NT2/D1 (cell line): Measurements from ENCODE around the gene FIG4.
"Not testable (repeated sequence)": the region's sequence is repeated elsewhere in the genome, so short reads cannot be mapped to it uniquely, and the experiment has no call there.

Source experiments
- DNase-seq: peaks from one replicate; pipeline ENCODE4 v3.0.0-alpha.2; 2011; ENCODE audit warnings: low read depth, low spot score
- H3K27me3 ChIP-seq: 2 replicates; pipeline ENCODE4 v1.6.0; 2011; ENCODE audit warnings: mild to moderate bottlenecking; ENCODE audit not compliant: insufficient read length, insufficient read depth
- H3K36me3 ChIP-seq: 2 replicates; pipeline ENCODE4 v1.6.1; 2011; ENCODE audit warnings: mild to moderate bottlenecking, low read length, mixed read lengths; ENCODE audit not compliant: insufficient read depth, insufficient read length
- H3K4me1 ChIP-seq: 2 replicates; pipeline ENCODE4 v1.5.1; 2011; ENCODE audit not compliant: insufficient read depth, insufficient read length
- H3K4me3 ChIP-seq: 2 replicates; pipeline ENCODE4 v1.5.1; 2011; ENCODE audit warnings: low read depth; ENCODE audit not compliant: insufficient read length
- H3K9ac ChIP-seq: 2 replicates; pipeline ENCODE4 v1.6.0; 2011; ENCODE audit warnings: low read depth; ENCODE audit not compliant: insufficient read length
- H3K9me3 ChIP-seq: 2 replicates; pipeline ENCODE4 v1.5.1; 2011; ENCODE audit warnings: mild to moderate bottlenecking, low read length; ENCODE audit not compliant: insufficient read depth
- SUZ12 ChIP-seq: IDR thresholded peaks from 2 replicates; pipeline ENCODE4 v1.6.1; 2011; ENCODE audit not compliant: insufficient read length, insufficient read depth; ENCODE audit errors: extremely low read depth
- YY1 ChIP-seq: IDR thresholded peaks from 2 replicates; pipeline ENCODE4 v1.6.1; 2011; ENCODE audit not compliant: insufficient read length, insufficient read depth
- ZNF274 ChIP-seq: IDR thresholded peaks from 2 replicates; pipeline ENCODE4 v1.6.1; 2011; ENCODE audit warnings: mild to moderate bottlenecking, low read depth, low read length

FIG4 gene

DNA sequence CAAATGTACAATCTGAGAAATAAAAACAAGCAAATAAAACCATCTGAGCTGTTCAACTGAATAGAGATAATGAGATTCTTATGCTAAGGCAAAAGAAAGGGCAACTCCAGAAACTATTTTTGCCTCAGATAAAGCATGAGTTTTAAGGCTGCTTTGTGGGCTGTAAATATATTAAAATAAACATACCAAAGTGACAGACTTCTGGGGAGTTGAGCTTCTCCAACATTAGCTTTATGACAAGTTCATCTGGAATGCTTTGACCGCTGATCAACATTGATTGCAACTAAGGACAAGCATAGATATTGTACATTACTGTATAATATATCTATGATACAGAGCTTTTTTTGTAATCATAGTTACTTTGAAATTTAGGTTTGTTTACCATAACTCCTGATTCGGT is 19.4 kb upstream of the FIG4 start:
- H3K9ac ChIP-seq, result no peak overlapping the region
- H3K4me3 ChIP-seq, result no peak overlapping the region
- H3K27me3 ChIP-seq, result no peaks in the 10 kb centered on the region
- no peak for DNase-seq
- TF ChIP-seq ZNF274 (no peak), YY1 (no peak), SUZ12 (no peak)
- H3K36me3 ChIP-seq, result no peaks in the 10 kb centered on the region
- H3K4me1 ChIP-seq, result no peaks in the 10 kb centered on the region
- no peaks in the 10 kb centered on the region for H3K9me3 ChIP-seq

GRCh38 chr6:109672175-109672574 is 18.9 kb upstream of the FIG4 start:
- H3K9me3 ChIP-seq, result no peaks in the 10 kb centered on the region
- no peaks in the 10 kb centered on the region for H3K27me3 ChIP-seq
- no peaks in the 10 kb centered on the region for H3K4me1 ChIP-seq
- no peak overlapping the region for H3K4me3 ChIP-seq
- no peak overlapping the region for H3K9ac ChIP-seq
- TF ChIP-seq SUZ12 (no peak), YY1 (no peak), ZNF274 (no peak)
- DNase-seq, result no peak
- no peaks in the 10 kb centered on the region for H3K36me3 ChIP-seq

DNA sequence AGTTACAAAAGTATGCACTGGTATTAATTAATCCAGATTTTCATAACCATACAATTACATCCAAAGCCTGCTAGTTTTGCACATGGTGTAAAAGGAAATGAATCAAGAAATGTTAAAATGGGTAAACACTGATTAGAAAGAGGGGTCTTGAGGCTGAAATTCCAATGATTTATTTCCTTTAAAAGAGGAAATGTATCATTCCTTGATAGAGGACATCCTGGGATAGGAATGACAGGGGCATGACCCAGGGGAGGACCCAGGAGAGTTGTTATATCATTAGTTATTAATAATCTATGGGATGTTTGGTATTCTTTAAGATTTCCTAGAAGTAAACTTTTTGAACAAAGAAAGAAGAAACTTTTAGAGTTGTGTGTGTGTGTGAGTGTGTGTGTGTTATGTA is 18.3 kb upstream of the FIG4 start:
- H3K27me3 ChIP-seq, result no peaks in the 10 kb centered on the region
- H3K4me1 ChIP-seq, result no peaks in the 10 kb centered on the region
- TF ChIP-seq ZNF274, result no peak
- no peak for TF ChIP-seq SUZ12
- no peak for TF ChIP-seq YY1
- H3K9ac ChIP-seq, result no peak overlapping the region
- H3K9me3 ChIP-seq, result no peaks in the 10 kb centered on the region
- DNase-seq, result no peak
- no peaks in the 10 kb centered on the region for H3K36me3 ChIP-seq
- no peak overlapping the region for H3K4me3 ChIP-seq

DNA sequence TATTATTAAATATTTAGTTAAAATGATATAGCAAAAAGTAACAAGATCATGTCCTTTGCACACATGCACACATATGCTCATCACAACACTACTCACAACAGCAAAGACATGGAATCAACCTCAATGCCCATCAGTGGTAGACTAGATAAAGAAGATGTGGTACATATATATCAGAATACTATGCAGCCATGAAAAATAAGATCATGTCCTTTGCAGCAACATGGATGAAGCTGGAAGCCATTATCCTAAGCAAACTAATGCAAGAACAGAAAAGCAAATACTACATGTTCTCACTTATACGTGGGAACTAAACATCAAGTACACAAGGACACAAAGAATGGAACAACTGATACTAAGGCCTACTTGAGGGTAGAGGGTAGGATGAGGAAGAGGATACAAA is 14.4 kb upstream of the FIG4 start:
- no peaks in the 10 kb centered on the region for H3K4me1 ChIP-seq
- H3K9me3 ChIP-seq, result no peaks in the 10 kb centered on the region
- no peak for DNase-seq
- H3K36me3 ChIP-seq, result no peaks in the 10 kb centered on the region
- no peak overlapping the region for H3K9ac ChIP-seq
- TF ChIP-seq YY1 (no peak), SUZ12 (no peak), ZNF274 (no peak)
- H3K4me3 ChIP-seq, result no peak overlapping the region
- H3K27me3 ChIP-seq, result no peaks in the 10 kb centered on the region

- H3K36me3 ChIP-seq, result no peaks in the 10 kb centered on the region
- TF ChIP-seq ZNF274 (no peak), YY1 (no peak), SUZ12 (no peak)
- H3K4me1 ChIP-seq, result no peaks in the 10 kb centered on the region
- no peak overlapping the region for H3K9ac ChIP-seq
- DNase-seq, result no peak
- no peaks in the 10 kb centered on the region for H3K9me3 ChIP-seq
- no peaks in the 10 kb centered on the region for H3K27me3 ChIP-seq
- H3K4me3 ChIP-seq, result no peak overlapping the region
Observed at GRCh38 chr6:109678240-109678639, 12.9 kb upstream of the FIG4 start.

DNA sequence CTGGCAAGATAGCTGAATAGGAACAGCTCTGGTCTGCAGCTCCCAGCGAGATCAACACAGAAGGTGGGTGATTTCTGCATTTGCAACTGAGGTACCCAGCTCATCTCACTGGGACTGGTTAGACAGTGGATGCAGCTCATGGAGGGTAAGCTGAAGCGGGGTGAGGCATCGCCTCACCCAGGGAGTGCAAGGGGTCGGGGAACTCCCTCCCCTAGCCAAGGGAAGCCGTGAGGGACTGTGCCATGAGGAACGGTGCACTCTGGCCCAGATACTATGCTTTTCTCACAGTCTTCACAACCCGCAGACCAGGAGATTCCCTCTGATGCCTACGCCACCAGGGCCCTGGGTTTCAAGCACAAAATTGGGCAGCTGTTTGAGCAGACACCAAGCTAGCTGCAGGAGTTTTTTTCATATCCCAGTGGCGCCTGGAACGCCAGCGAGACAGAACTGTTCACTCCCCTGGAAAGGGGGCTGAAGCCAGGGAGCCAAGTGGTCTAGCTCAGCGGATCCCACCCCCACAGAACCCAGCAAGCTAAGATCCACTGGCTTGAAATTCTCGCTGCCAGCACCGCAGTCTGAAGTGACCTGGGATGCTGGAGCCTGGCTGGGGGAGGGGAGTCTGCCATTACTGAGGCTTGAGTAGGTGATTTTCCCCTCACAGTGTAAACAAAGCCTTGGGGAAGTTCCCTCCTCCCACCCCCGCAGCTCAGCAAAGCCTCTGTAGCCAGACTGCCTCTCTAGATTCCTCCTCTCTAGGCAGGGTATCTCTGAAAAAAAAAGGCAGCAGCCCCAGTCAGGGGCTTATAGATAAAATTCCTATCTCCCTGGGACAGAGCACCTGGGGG is 12.2 kb upstream of the FIG4 start:
- peak; percentile 21 for TF ChIP-seq YY1
- Histone ChIP-seq H3K4me3 (peak overlapping the region; percentile 28), H3K9ac (peak overlapping the region; percentile 50)
- H3K27me3 ChIP-seq, H3K9me3 ChIP-seq, H3K4me1 ChIP-seq, H3K36me3 ChIP-seq, DNase-seq: not testable (repeated sequence)

- Histone ChIP-seq H3K4me3 (no peak overlapping the region), H3K36me3 (no peaks in the 10 kb centered on the region), H3K27me3 (peaks cover 14% of the 10 kb centered on the region), H3K9me3 (no peaks in the 10 kb centered on the region), H3K4me1 (no peaks in the 10 kb centered on the region), H3K9ac (no peak overlapping the region)
- DNase-seq, result no peak
- TF ChIP-seq YY1, result no peak
Observed at GRCh38 chr6:109686566-109687265, 4.4 kb upstream of the FIG4 start.
